Naive thymus-derived CD4-positive, alpha-beta T cell (primary cell): Measurements from ENCODE around the gene AFMID. TPM values are rescaled to one million over a fixed set of nuclear protein-coding genes. Genes with fewer than 3 reads are reported as not detected.
"Not testable (repeated sequence)": the region's sequence is repeated elsewhere in the genome, so short reads cannot be mapped to it uniquely, and the experiment has no call there.

Experiments
- ATAC-seq: fragments of 150-1000 bp; cut with Tn5 transposase; 2 replicates; pipeline ENCODE4 v1.10.0; 2021; ENCODE audit warnings: mild to moderate bottlenecking, moderate library complexity
- CTCF ChIA-PET: fragments of 350-600 bp; sonication (Branson Sonifier 250); formaldehyde crosslinking; loops from one replicate; lab custom pipeline; 2021; ENCODE audit warnings: antibody characterized with exemption; lab: Charles Lee
- POLR2A ChIA-PET: fragments of 350-600 bp; sonication (Branson Sonifier 250); formaldehyde crosslinking; loops from one replicate; lab custom pipeline; 2021; ENCODE audit warnings: antibody characterized with exemption, inconsistent platforms; lab: Charles Lee
- DNase-seq, 9 donors: peaks; one replicate each; pipeline versions ENCODE4 v3.0.0 to v3.0.0-alpha.2; 2020 to 2022; ENCODE audit warnings: mixed read lengths in 1 of 9
- H3K27ac ChIP-seq: one replicate; pipeline ENCODE4 v1.7.0; 2013; ENCODE audit warnings: mild to moderate bottlenecking, low read depth, low read length, moderate library complexity
- H3K27me3 ChIP-seq, 2 donors: one replicate each; pipeline ENCODE4 v1.7.0; 2013; ENCODE audit warnings: low read length in 2 of 2, mild to moderate bottlenecking in 2 of 2, moderate library complexity in 2 of 2; ENCODE audit not compliant: control insufficient read depth in 2 of 2, insufficient read depth in 2 of 2
- H3K36me3 ChIP-seq, 3 experiments: 1 replicate in 2 of 3; 2 replicates in 1 of 3; pipeline ENCODE4 v1.7.0; 2013; ENCODE audit warnings: low read length in 3 of 3, mild to moderate bottlenecking in 3 of 3, moderate library complexity in 1 of 3; ENCODE audit not compliant: insufficient read depth in 3 of 3, control insufficient read depth in 2 of 3
- H3K4me1 ChIP-seq, 2 donors: one replicate each; pipeline ENCODE4 v1.7.0; 2013; ENCODE audit warnings: low read length in 2 of 2, mild to moderate bottlenecking in 2 of 2, moderate library complexity in 1 of 2; ENCODE audit not compliant: control insufficient read depth in 2 of 2, insufficient read depth in 2 of 2
- H3K4me3 ChIP-seq: 2 replicates; pipeline ENCODE4 v1.7.0; 2013; ENCODE audit warnings: mild to moderate bottlenecking, low read length
- H3K9me3 ChIP-seq, 3 experiments: 1 replicate in 2 of 3; 2 replicates in 1 of 3; pipeline ENCODE4 v1.7.0; 2013; ENCODE audit warnings: low read length in 3 of 3; ENCODE audit not compliant: control insufficient read depth in 2 of 3
- H3K27ac Mint-ChIP-seq, 9 donors: one replicate each; pipeline ENCODE4 v1.8.0; 2020 to 2022; ENCODE audit warnings: mixed read lengths in 9 of 9, mild to moderate bottlenecking in 8 of 9, moderate library complexity in 5 of 9, inconsistent platforms in 2 of 9
- H3K27me3 Mint-ChIP-seq, 5 donors: one replicate each; pipeline ENCODE4 v1.8.0; 2021 to 2022; ENCODE audit warnings: mixed read lengths in 5 of 5, mild to moderate bottlenecking in 1 of 5
- H3K36me3 Mint-ChIP-seq, 5 donors: one replicate each; pipeline ENCODE4 v1.8.0; 2020 to 2022; ENCODE audit warnings: mixed read lengths in 5 of 5, mild to moderate bottlenecking in 3 of 5, inconsistent platforms in 1 of 5
- H3K4me1 Mint-ChIP-seq, 7 donors: one replicate each; pipeline ENCODE4 v1.8.0; 2020 to 2022; ENCODE audit warnings: mixed read lengths in 7 of 7, mild to moderate bottlenecking in 3 of 7, inconsistent platforms in 1 of 7
- H3K4me3 Mint-ChIP-seq, 10 donors: one replicate each; pipeline ENCODE4 v1.8.0; 2020 to 2022; ENCODE audit warnings: mild to moderate bottlenecking in 10 of 10, mixed read lengths in 10 of 10, moderate library complexity in 6 of 10, inconsistent platforms in 2 of 10
- H3K9me3 Mint-ChIP-seq, 11 donors: one replicate each; pipeline ENCODE4 v1.8.0; 2020 to 2022; ENCODE audit warnings: mixed read lengths in 11 of 11, mild to moderate bottlenecking in 4 of 11, inconsistent platforms in 1 of 11, moderate library complexity in 1 of 11
- intact Hi-C, 2 donors: fragments of 100-400 bp; cut with micrococcal nuclease; formaldehyde crosslinking; loops; one replicate each; pipeline ENCODE4 v1.15.1; 2023
- polyA plus RNA-seq, 2 donors: library from polyadenylated mRNA; unstranded; fragments of 300-500 nt; fragmentation: Illumina TruSeq; gene quantifications; one replicate each; pipeline ENCODE4 v1.2.3, GENCODE V29; 2021
- total RNA-seq, 6 experiments: library from RNA in 5 of 6; stranded (reverse) in 5 of 6; gene quantifications; 1 replicate in 5 of 6; 2 replicates in 1 of 6; pipeline ENCODE4 v1.2.3 and lab custom pipeline; 2021 to 2026

The AFMID gene
- total and polyA plus RNA-seq, 7 experiments from 2014 or later: 0.99 to 19.2 (median 1.8) TPM

DNA sequence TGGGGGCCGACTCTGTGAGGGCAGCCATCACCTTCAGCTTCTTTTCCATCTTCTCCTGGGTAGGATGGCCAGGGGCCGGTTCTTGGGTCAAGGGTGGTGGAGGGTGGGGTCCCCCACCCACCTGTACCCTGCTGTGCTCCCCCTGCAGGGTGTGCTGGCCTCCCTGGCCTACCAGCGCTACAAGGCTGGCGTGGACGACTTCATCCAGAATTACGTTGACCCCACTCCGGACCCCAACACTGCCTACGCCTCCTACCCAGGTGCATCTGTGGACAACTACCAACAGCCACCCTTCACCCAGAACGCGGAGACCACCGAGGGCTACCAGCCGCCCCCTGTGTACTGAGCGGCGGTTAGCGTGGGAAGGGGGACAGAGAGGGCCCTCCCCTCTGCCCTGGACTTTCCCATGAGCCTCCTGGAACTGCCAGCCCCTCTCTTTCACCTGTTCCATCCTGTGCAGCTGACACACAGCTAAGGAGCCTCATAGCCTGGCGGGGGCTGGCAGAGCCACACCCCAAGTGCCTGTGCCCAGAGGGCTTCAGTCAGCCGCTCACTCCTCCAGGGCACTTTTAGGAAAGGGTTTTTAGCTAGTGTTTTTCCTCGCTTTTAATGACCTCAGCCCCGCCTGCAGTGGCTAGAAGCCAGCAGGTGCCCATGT is 15.4 kb upstream of the AFMID start:
- intact Hi-C loops: loop anchor here in 1 of 2 donors (10.0 kb wide), 1 partner anchor 627 kb away; no protein-coding TSS in a partner anchor
- H3K9me3 Mint-ChIP-seq, H3K27ac ChIP-seq, DNase-seq, H3K9me3 ChIP-seq, ATAC-seq, CTCF ChIA-PET, H3K27me3 ChIP-seq, H3K27me3 Mint-ChIP-seq, H3K4me3 ChIP-seq: not testable (repeated sequence)
- Mint-ChIP-seq H3K36me3 (peaks cover 0 to 10% (median 0%) of the 10 kb centered on the region in 5 donors), H3K4me1 (peaks cover 32 to 62% (median 58%) of the 10 kb centered on the region in 7 donors), H3K4me3 (peak overlapping the region in 5 of 10 donors; percentile 17 to 62 (median 34)), H3K27ac (peak overlapping the region in 7 of 9 donors; percentile 36 to 91 (median 76))
- H3K36me3 ChIP-seq: peaks cover 0 to 18% (median 0%) of the 10 kb centered on the region in 3 experiments
- peaks cover 16 to 43% of the 10 kb centered on the region in 2 donors for H3K4me1 ChIP-seq
- POLR2A ChIA-PET: interaction anchor here (0.6 to 2.9 kb wide), 5 partner anchors 32 to 52 kb away, joined by 4 to 13 read pairs (median 5); partner anchors contain the start of gene TMC8

DNA sequence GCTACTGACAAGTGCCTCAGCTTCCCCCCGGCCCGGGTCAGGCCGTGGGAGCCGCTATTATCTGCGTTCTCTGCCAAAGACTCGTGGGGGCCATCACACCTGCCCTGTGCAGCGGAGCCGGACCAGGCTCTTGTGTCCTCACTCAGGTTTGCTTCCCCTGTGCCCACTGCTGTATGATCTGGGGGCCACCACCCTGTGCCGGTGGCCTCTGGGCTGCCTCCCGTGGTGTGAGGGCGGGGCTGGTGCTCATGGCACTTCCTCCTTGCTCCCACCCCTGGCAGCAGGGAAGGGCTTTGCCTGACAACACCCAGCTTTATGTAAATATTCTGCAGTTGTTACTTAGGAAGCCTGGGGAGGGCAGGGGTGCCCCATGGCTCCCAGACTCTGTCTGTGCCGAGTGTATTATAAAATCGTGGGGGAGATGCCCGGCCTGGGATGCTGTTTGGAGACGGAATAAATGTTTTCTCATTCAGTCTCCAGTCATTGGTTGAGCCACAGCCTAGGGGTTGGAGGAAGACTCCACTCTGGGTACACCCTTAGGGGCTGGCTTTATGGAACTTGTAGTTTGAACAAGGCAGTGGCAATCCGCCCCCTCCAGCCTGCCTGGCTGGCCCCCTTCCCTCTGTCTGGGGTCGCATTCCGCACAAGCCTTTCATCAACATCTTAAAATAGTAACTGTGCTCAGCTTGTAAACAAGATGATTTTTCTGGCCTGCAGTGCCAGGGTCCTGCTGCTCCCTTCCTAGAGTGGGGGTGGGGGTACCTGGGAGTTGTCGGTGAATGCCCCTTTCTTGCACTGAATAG is 14.7 kb upstream of the AFMID start:
- intact Hi-C loops: loop anchor here in 1 of 2 donors (10.0 kb wide), 1 partner anchor 628 kb away; no protein-coding TSS in a partner anchor
- H3K4me1 Mint-ChIP-seq: peaks cover 32 to 66% (median 63%) of the 10 kb centered on the region in 7 donors
- H3K36me3 Mint-ChIP-seq: peaks cover 0 to 10% (median 0%) of the 10 kb centered on the region in 5 donors
- Histone ChIP-seq H3K27me3 (no peaks in the 10 kb centered on the region), H3K4me1 (peaks cover 16 to 46% of the 10 kb centered on the region in 2 donors), H3K27ac (peak overlapping the region; percentile 39), H3K4me3 (no peak overlapping the region), H3K36me3 (peaks cover 0 to 18% (median 0%) of the 10 kb centered on the region in 3 experiments), H3K9me3 (no peaks in the 10 kb centered on the region)
- H3K27me3 Mint-ChIP-seq: no peaks in the 10 kb centered on the region
- DNase-seq (no peak), ATAC-seq (peak; percentile 9)
- H3K4me3 Mint-ChIP-seq: peak overlapping the region in 7 of 10 donors; percentile 13 to 81 (median 34)
- H3K27ac Mint-ChIP-seq: peak overlapping the region; percentile 41 to 96 (median 80)
- H3K9me3 Mint-ChIP-seq: no peaks in the 10 kb centered on the region
- ChIA-PET POLR2A (interaction anchor here (0.9 to 2.9 kb wide), 5 partner anchors 35 to 80 kb away, joined by 3 to 13 read pairs (median 4); partner anchors contain the start of gene TMC8), CTCF (no interaction called here)

DNA sequence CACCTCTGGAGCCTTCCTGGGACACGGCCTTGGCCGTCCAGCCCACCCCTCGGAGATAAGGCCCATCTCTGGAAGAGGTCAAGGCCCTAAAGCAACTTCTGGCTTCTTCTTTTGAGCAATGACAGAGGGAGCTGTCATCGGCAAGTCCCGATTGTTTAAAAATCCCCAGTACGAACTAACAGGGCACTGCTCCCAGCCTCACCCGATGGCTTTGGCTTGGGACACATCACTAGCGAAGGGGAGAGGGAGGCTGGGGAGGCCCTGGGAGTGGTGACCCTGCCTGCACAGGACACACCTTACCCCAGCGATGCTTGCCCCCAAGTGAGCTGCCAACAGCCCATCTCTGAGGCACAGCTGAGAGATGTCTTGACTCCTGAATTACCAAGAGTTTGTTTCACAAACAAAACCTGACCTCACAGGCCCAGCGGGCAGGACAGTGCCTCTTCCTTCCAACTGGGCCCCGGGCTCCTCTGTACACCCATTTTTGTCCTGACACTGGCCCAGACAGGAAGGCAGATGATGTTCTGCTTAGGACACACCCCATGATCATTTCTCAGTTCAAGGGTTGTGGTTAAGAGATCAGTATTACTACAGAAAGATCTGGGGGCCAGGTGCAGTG is 14.0 kb upstream of the AFMID start:
- intact Hi-C loops: loop anchor here in 1 of 2 donors (10.0 kb wide), 1 partner anchor 628 kb away; no protein-coding TSS in a partner anchor
- peak; percentile 42 for ATAC-seq
- Histone ChIP-seq H3K27me3 (no peaks in the 10 kb centered on the region), H3K4me1 (peaks cover 16 to 42% of the 10 kb centered on the region in 2 donors), H3K36me3 (peaks cover 0 to 18% (median 0%) of the 10 kb centered on the region in 3 experiments), H3K27ac (peak overlapping the region; percentile 39), H3K9me3 (no peaks in the 10 kb centered on the region), H3K4me3 (no peak overlapping the region)
- no peaks in the 10 kb centered on the region for H3K27me3 Mint-ChIP-seq
- no peaks in the 10 kb centered on the region for H3K9me3 Mint-ChIP-seq
- CTCF ChIA-PET: interaction anchor here (3.7 kb wide), 1 partner anchor 61 kb away, joined by 34 read pairs; no protein-coding TSS in a partner anchor
- H3K27ac Mint-ChIP-seq: peak overlapping the region; percentile 41 to 96 (median 91)
- peaks cover 32 to 66% (median 63%) of the 10 kb centered on the region in 7 donors for H3K4me1 Mint-ChIP-seq
- peaks cover 0 to 10% (median 0%) of the 10 kb centered on the region in 5 donors for H3K36me3 Mint-ChIP-seq
- peak in 3 of 9 donors; percentile 29 to 35 (median 32) for DNase-seq
- peak overlapping the region; percentile 15 to 81 (median 46) for H3K4me3 Mint-ChIP-seq
- POLR2A ChIA-PET: interaction anchor here (0.8 to 2.9 kb wide), 5 partner anchors 35 to 79 kb away, joined by 3 to 13 read pairs (median 3); no protein-coding TSS in a partner anchor

DNA sequence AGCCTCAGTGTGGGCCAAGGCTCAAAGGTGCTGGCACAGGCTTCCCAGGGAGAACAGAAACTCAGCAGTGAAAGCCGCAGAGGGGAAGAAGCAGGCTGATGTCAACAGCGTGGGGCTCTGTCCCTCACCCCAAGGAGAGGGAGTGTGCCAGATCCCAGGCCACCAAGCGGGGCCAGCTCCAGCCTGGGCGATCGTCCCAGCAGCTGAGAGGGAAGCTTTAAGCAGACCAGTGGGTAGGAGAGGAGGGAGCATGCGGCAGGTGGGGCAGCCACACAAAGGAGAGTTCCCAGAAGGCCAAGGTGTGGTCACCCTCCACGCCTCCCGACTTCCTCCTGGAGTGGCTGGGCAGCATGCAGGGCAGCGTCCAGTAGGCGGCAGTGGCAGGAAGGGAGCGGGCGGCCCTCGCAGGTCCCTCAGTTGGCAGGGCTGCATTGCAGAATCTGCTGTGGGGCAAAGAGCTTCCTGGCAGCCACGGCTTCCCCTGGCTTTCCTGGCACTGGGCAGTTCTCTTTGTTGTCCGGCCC is 12.8 kb upstream of the AFMID start:
- Mint-ChIP-seq H3K4me3 (peak overlapping the region in 2 of 10 donors; percentile 55 to 62), H3K36me3 (peaks cover 0 to 10% (median 0%) of the 10 kb centered on the region in 5 donors), H3K27me3 (no peaks in the 10 kb centered on the region), H3K4me1 (peaks cover 32 to 66% (median 63%) of the 10 kb centered on the region in 7 donors), H3K9me3 (no peaks in the 10 kb centered on the region), H3K27ac (peak overlapping the region in 5 of 9 donors; percentile 60 to 93 (median 80))
- H3K27ac ChIP-seq: peak overlapping the region; percentile 48
- ChIA-PET POLR2A (interaction anchor here (0.7 to 3.3 kb wide), 7 partner anchors 41 to 66 kb away, joined by 3 to 25 read pairs (median 3); partner anchors contain the start of gene TMC8), CTCF (interaction anchor here (0.6 to 3.7 kb wide), 2 partner anchors 27 to 63 kb away, joined by 3 to 34 read pairs; no protein-coding TSS in a partner anchor)
- no peaks in the 10 kb centered on the region for H3K9me3 ChIP-seq
- peaks cover 0 to 18% (median 0%) of the 10 kb centered on the region in 3 experiments for H3K36me3 ChIP-seq
- no peak for DNase-seq
- H3K4me1 ChIP-seq: peaks cover 16 to 39% of the 10 kb centered on the region in 2 donors
- intact Hi-C loops: loop anchor here in 1 of 2 donors (10.0 kb wide), 1 partner anchor 630 kb away; no protein-coding TSS in a partner anchor
- no peaks in the 10 kb centered on the region for H3K27me3 ChIP-seq
- no peak overlapping the region for H3K4me3 ChIP-seq
- ATAC-seq: peak; percentile 42

DNA sequence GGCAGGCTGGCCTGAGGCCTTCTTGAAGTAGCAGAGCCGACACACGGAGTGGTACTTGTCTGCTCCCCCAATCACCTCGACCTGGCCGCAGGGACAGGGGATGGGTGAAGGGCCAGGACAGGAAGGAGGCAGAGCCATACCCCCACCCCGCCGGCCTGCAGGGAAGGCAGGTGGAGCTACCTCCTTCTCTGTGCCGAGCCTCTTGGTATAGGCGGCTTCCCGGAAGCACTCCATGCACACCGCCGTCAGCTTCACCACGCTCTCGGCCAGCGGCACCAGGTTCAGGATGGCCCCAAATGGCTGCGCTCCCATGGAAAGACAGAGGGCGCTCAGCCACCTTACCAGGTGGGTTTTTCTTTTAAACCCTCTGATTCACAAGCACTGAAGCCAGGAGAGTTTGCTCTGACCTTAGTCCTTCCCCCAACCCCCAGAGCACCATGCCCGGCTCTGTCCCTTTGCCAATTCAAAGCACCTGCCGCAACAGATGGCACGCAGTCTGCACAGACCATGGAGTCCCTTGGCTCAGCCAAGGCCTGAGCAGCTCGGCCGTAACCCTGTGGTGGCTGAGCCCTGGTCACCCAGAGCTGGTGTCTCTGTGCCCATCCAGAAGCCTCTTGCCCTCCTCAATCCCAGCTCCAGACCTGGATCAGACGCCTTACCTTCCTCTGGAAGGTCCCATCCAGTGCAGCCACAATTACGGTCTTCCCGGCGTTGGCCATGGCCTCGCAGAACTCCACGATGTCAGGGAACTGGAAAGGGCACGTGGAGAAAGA is 12.1 kb upstream of the AFMID start:
- POLR2A ChIA-PET: interaction anchor here (0.9 to 3.3 kb wide), 7 partner anchors 41 to 66 kb away, joined by 3 to 25 read pairs (median 3); partner anchors contain the start of genes TMC6 and TMC8

More for the DNA sequence above, 12.1 kb upstream of the AFMID start:
- H3K36me3 Mint-ChIP-seq: peaks cover 0 to 10% (median 0%) of the 10 kb centered on the region in 5 donors
- no peaks in the 10 kb centered on the region for H3K9me3 Mint-ChIP-seq
- ATAC-seq (no peak), DNase-seq (no peak)
- H3K27me3 Mint-ChIP-seq: no peaks in the 10 kb centered on the region
- intact Hi-C loops: loop anchor here in 1 of 2 donors (10.0 kb wide), 1 partner anchor 630 kb away; no protein-coding TSS in a partner anchor
- peaks cover 0 to 18% (median 0%) of the 10 kb centered on the region in 3 experiments for H3K36me3 ChIP-seq
- CTCF ChIA-PET: interaction anchor here (0.5 to 3.7 kb wide), 7 partner anchors 26 to 156 kb away, joined by 3 to 34 read pairs (median 7); no protein-coding TSS in a partner anchor
- no peaks in the 10 kb centered on the region for H3K9me3 ChIP-seq
- peak overlapping the region in 2 of 9 donors; percentile 2 to 33 for H3K27ac Mint-ChIP-seq
- peaks cover 32 to 63% (median 58%) of the 10 kb centered on the region in 7 donors for H3K4me1 Mint-ChIP-seq
- peaks cover 16 to 34% of the 10 kb centered on the region in 2 donors for H3K4me1 ChIP-seq
- no peak overlapping the region for H3K27ac ChIP-seq
- H3K4me3 Mint-ChIP-seq: peak overlapping the region in 1 of 10 donors; percentile 41
- no peak overlapping the region for H3K4me3 ChIP-seq
- H3K27me3 ChIP-seq: no peaks in the 10 kb centered on the region
